HepG2 (cell line): ENCODE data around the gene TUT4. TPM values are rescaled to one million over a fixed set of nuclear protein-coding genes. Genes with fewer than 3 reads are reported as not detected.

Experiments
- ATAC-seq: fragments of 200-7000 bp; cut with Tn5 transposase; 3 replicates; pipeline ENCODE4 v1.9.1; 2020; ENCODE audit warnings: mild to moderate bottlenecking, moderate library complexity
- Bru-seq: library from RNA; stranded (reverse); fragments of 400-500 nt; gene quantifications from one replicate; lab custom pipeline; 2021; lab: Mats Ljungman, UMichigan
- BruChase-seq, 2 experiments: library from RNA; stranded (reverse); fragments of 400-500 nt; gene quantifications; one replicate each; lab custom pipeline; 2021; lab: Mats Ljungman, UMichigan
- BruUV-seq: library from RNA; stranded (reverse); fragments of 400-500 nt; replicated peaks from 2 replicates; lab custom pipeline; 2021; lab: Mats Ljungman, UMichigan
- CTCF ChIA-PET: fragments of 300-600 bp; formaldehyde crosslinking; extraction: SDS; loops from one replicate; lab custom pipeline; 2021; ENCODE audit warnings: low total read pairs, inconsistent platforms, low intra/inter-chr PET ratio; lab: Yijun Ruan, JAX
- POLR2A ChIA-PET: fragments of 350-600 bp; sonication (Branson Sonifier 250); formaldehyde crosslinking; loops from one replicate; lab custom pipeline; 2020; ENCODE audit warnings: antibody characterized with exemption, inconsistent platforms; lab: Yijun Ruan, JAX
- DNase-seq: peaks from one replicate; pipeline ENCODE4 v3.0.0-alpha.2; 2015; ENCODE audit warnings: low spot score
- FAIRE-seq: peaks from 3 replicates; lab custom pipeline; 2011; peaks lifted over from hg19 to GRCh38; lab: Jason Lieb, UNC
- H2AFZ ChIP-seq: one replicate; pipeline ENCODE4 v1.6.1; 2011; ENCODE audit warnings: low read length, inconsistent platforms
- H3K27ac ChIP-seq: fragments of 300-600 bp; 3 replicates; pipeline ENCODE4 v1.8.0; 2011; ENCODE audit warnings: mixed run types, mild to moderate bottlenecking, mixed read lengths, low read length, inconsistent platforms; ENCODE audit not compliant: insufficient read depth; ENCODE audit errors: extremely low read length
- H3K27me3 ChIP-seq, 2 experiments: fragments of 200-600 bp in 1 of 2; 2 replicates in 1 of 2; 3 replicates in 1 of 2; pipeline versions ENCODE4 v1.6.0 to v1.8.0; 2011; ENCODE audit warnings: low read length in 2 of 2, mild to moderate bottlenecking in 2 of 2, moderate library complexity in 2 of 2, inconsistent platforms in 1 of 2; ENCODE audit not compliant: insufficient read depth in 2 of 2, control insufficient read depth in 1 of 2
- H3K36me3 ChIP-seq, 2 experiments: fragments of 200-600 bp in 1 of 2; replicated peaks in 1 of 2; 2 replicates in 1 of 2; 3 replicates in 1 of 2; pipeline versions ENCODE4 v1.5.1 to v1.8.0; 2011; ENCODE audit warnings: low read length in 2 of 2, inconsistent platforms in 1 of 2; ENCODE audit not compliant: insufficient read depth in 2 of 2, control insufficient read depth in 1 of 2
- H3K4me1 ChIP-seq: 2 replicates; pipeline ENCODE4 v1.5.1; 2012; ENCODE audit warnings: low read length, inconsistent platforms; ENCODE audit not compliant: insufficient read depth
- H3K4me2 ChIP-seq: 2 replicates; pipeline ENCODE4 v1.6.0; 2011; ENCODE audit warnings: low read depth, low read length, inconsistent platforms
- H3K4me3 ChIP-seq, 3 experiments: fragments of 200-600 bp in 1 of 3; sonication (generic), shearing (Covaris generic) in 1 of 3; replicated peaks in 1 of 3; 2 replicates each; pipeline ENCODE4 v1.5.1; 2011 to 2016; ENCODE audit warnings: low read length in 3 of 3, inconsistent platforms in 2 of 3, low read depth in 2 of 3, mild to moderate bottlenecking in 2 of 3, control low read depth in 1 of 3, mixed read lengths in 1 of 3; ENCODE audit not compliant: insufficient read depth in 1 of 3
- H3K79me2 ChIP-seq: one replicate; pipeline ENCODE4 v1.6.1; 2011; ENCODE audit warnings: low read length, inconsistent platforms; ENCODE audit not compliant: insufficient read depth
- H3K9ac ChIP-seq: 2 replicates; pipeline ENCODE4 v1.6.0; 2011; ENCODE audit warnings: mild to moderate bottlenecking, low read depth, low read length, inconsistent platforms; ENCODE audit not compliant: insufficient read depth
- H3K9me3 ChIP-seq: 2 replicates; pipeline ENCODE4 v1.5.1; 2012; ENCODE audit warnings: mild to moderate bottlenecking, low read length
- H4K20me1 ChIP-seq: 2 replicates; pipeline ENCODE4 v1.6.0; 2011; ENCODE audit warnings: inconsistent platforms, mild to moderate bottlenecking, low read length, moderate library complexity; ENCODE audit not compliant: insufficient read depth
- CERS6 ChIP-seq: sonication (generic); formaldehyde crosslinking; IDR thresholded peaks from 2 replicates; pipeline ENCODE4 v1.5.0; 2020; ENCODE audit warnings: missing genetic modification reagents
- DZIP1 ChIP-seq: sonication (generic); formaldehyde crosslinking; IDR thresholded peaks from 2 replicates; pipeline ENCODE4 v1.5.0; 2020; ENCODE audit warnings: mild to moderate bottlenecking, missing genetic modification reagents
- SALL1 ChIP-seq: sonication (generic); formaldehyde crosslinking; IDR thresholded peaks from 2 replicates; pipeline ENCODE4 v1.8.0; 2022; ENCODE audit warnings: mild to moderate bottlenecking, missing genetic modification reagents
- UBTF ChIP-seq: sonication (generic); formaldehyde crosslinking; IDR thresholded peaks from 2 replicates; pipeline ENCODE4 v1.4.0; 2020; ENCODE audit warnings: mild to moderate bottlenecking, missing genetic modification reagents
- WGBS: methylation state at CpG from one replicate; pipeline ENCODE4 v1.1.6; 2017; ENCODE audit warnings: low lambda C conversion rate; 5-methylcytosine and 5-hydroxymethylcytosine counted together
- in situ Hi-C: cut with HindIII; loops from 2 replicates; pipeline ENCODE4 v1.10.0; 2017; ENCODE audit warnings: low pct_unique_long_range_greater_than_20kb; ENCODE audit not compliant: extremely low pct_ligation_motif_present
- intact Hi-C: fragments of 100-400 bp; cut with micrococcal nuclease; formaldehyde crosslinking; loops from one replicate; pipeline ENCODE4 v1.10.0; 2022; ENCODE audit not compliant: unreplicated experiment
- long read RNA-seq, 2 experiments: library from RNA in 1 of 2; library from polyadenylated mRNA in 1 of 2; stranded (forward) in 1 of 2; unstranded in 1 of 2; transcript quantifications; one replicate each; pipeline ENCODE4 v2.0.0, GENCODE V29; 2019 to 2022
- polyA minus RNA-seq, 3 experiments: library from RNA; depleted of rRNA, polyadenylated mRNA; stranded (reverse); fragments of >200 nt; gene quantifications; 2 replicates each; pipeline ENCODE4 v1.2.3, GENCODE V29; 2011; ENCODE audit warnings: low replicate concordance in 1 of 3
- polyA plus RNA-seq, 8 experiments: library from polyadenylated mRNA; depleted of rRNA in 3 of 8; stranded (reverse) in 7 of 8; unstranded in 1 of 8; fragments of >200 nt; fragmentation: Illumina TruSeq in 4 of 8; extraction: Trizol in 4 of 8; gene quantifications; 2 replicates each; pipeline versions ENCODE4 v1.2.1 to v1.2.3, GENCODE V29; 2011 to 2016; ENCODE audit warnings: low read depth in 4 of 8, missing spikeins in 1 of 8, mixed read lengths in 1 of 8; ENCODE audit not compliant: insufficient read depth in 1 of 8
- total RNA-seq, 5 experiments: library from RNA; depleted of rRNA; stranded (reverse); fragments of >200 nt; fragmentation: Illumina TruSeq; extraction: Trizol; gene quantifications; 2 replicates each; pipeline ENCODE4 v1.2.3, GENCODE V29; 2016; ENCODE audit warnings: low read depth in 1 of 5

The TUT4 gene, protein sequence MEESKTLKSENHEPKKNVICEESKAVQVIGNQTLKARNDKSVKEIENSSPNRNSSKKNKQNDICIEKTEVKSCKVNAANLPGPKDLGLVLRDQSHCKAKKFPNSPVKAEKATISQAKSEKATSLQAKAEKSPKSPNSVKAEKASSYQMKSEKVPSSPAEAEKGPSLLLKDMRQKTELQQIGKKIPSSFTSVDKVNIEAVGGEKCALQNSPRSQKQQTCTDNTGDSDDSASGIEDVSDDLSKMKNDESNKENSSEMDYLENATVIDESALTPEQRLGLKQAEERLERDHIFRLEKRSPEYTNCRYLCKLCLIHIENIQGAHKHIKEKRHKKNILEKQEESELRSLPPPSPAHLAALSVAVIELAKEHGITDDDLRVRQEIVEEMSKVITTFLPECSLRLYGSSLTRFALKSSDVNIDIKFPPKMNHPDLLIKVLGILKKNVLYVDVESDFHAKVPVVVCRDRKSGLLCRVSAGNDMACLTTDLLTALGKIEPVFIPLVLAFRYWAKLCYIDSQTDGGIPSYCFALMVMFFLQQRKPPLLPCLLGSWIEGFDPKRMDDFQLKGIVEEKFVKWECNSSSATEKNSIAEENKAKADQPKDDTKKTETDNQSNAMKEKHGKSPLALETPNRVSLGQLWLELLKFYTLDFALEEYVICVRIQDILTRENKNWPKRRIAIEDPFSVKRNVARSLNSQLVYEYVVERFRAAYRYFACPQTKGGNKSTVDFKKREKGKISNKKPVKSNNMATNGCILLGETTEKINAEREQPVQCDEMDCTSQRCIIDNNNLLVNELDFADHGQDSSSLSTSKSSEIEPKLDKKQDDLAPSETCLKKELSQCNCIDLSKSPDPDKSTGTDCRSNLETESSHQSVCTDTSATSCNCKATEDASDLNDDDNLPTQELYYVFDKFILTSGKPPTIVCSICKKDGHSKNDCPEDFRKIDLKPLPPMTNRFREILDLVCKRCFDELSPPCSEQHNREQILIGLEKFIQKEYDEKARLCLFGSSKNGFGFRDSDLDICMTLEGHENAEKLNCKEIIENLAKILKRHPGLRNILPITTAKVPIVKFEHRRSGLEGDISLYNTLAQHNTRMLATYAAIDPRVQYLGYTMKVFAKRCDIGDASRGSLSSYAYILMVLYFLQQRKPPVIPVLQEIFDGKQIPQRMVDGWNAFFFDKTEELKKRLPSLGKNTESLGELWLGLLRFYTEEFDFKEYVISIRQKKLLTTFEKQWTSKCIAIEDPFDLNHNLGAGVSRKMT (N-terminal part only)
- total RNA-seq (2016; rRNA removed; fragmentation: Illumina TruSeq; extraction: Trizol) (44.7 and 47.8 TPM in 2 replicates), polyA plus RNA-seq (2011; rRNA removed) (52.8 and 53.5 TPM in 2 replicates), polyA minus RNA-seq (2011; rRNA and poly(A)+ RNA removed; ENCODE audit: low replicate concordance) (33.2 and 43.4 TPM in 2 replicates), Bru-seq, nascent RNA (percentile 88 among the genes with signal in this experiment), BruChase-seq, experiment 1, labeled RNA remaining after a 6-hour chase (percentile 90 among the genes with signal in this experiment), BruChase-seq, experiment 2, labeled RNA remaining after a 2-hour chase (percentile 90 among the genes with signal in this experiment)
- total RNA-seq (2016; cell fraction: cytosol; rRNA removed; fragmentation: Illumina TruSeq; extraction: Trizol; ENCODE audit: low read depth): 31.1 and 33.0 TPM in 2 replicates
- 42.5 and 43.3 TPM in 2 replicates for total RNA-seq (2016; cell fraction: insoluble cytoplasmic fraction; rRNA removed; fragmentation: Illumina TruSeq; extraction: Trizol)
- total RNA-seq (2016; cell fraction: membrane; rRNA removed; fragmentation: Illumina TruSeq; extraction: Trizol): 26.5 and 32.0 TPM in 2 replicates
- total RNA-seq (2016; cell fraction: nucleus; rRNA removed; fragmentation: Illumina TruSeq; extraction: Trizol): 84.6 and 87.9 TPM in 2 replicates
- 17.7 and 21.7 TPM in 2 replicates for polyA plus RNA-seq (2011; cell fraction: cytosol; rRNA removed)
- polyA plus RNA-seq (2011; cell fraction: nucleus; rRNA removed): 158 and 159 TPM in 2 replicates
- 49.2 and 50.3 TPM in 2 replicates for polyA plus RNA-seq (2012)
- polyA plus RNA-seq (2016; cell fraction: cytosol; fragmentation: Illumina TruSeq; extraction: Trizol; ENCODE audit: low read depth): 1.9 and 2.0 TPM in 2 replicates
- polyA plus RNA-seq (2016; cell fraction: insoluble cytoplasmic fraction; fragmentation: Illumina TruSeq; extraction: Trizol; ENCODE audit: low read depth): 40.8 and 44.0 TPM in 2 replicates
- polyA plus RNA-seq (2016; cell fraction: membrane; fragmentation: Illumina TruSeq; extraction: Trizol; ENCODE audit: low read depth): 5.7 and 9.2 TPM in 2 replicates
- 169 and 172 TPM in 2 replicates for polyA plus RNA-seq (2016; cell fraction: nucleus; fragmentation: Illumina TruSeq; extraction: Trizol; ENCODE audit: insufficient read depth, low read depth)
- 22.4 and 27.4 TPM in 2 replicates for polyA minus RNA-seq (2011; cell fraction: cytosol; rRNA and poly(A)+ RNA removed)
- 128 and 167 TPM in 2 replicates for polyA minus RNA-seq (2011; cell fraction: nucleus; rRNA and poly(A)+ RNA removed)
- long read RNA-seq, experiment 1, partial matches to known transcripts: 15 of 17 reads
- long read RNA-seq, experiment 1, other reads (novel, unspliced or antisense): 2 of 17 reads
- long read RNA-seq, experiment 2, partial matches to known transcripts: 4 of 18 reads
- long read RNA-seq, experiment 2, other reads (novel, unspliced or antisense): 13 of 18 reads

GRCh38 chr1:52552505-52553361, at the start of gene TUT4:
Gene TUT4 (minus strand): TSS chr1:52553092. CDS start chr1:52526280, 26,812 bp downstream.
- in situ Hi-C loops (no loop called here), intact Hi-C loops (loop anchor here (2.0 to 10.0 kb wide), 3 partner anchors 115 to 592 kb away; partner anchors contain the start of gene SLC1A7)
- peak; percentile 79 for ATAC-seq
- no peak for FAIRE-seq
- 1% methylated on average over 43 of the region's 68 CpGs for WGBS
- DNase-seq: peak; percentile 79
- peaks cover 49% of the 10 kb centered on the region for H3K79me2 ChIP-seq
- peak within 1 kb of the TSS; percentile 95 for H3K27ac ChIP-seq
- H3K36me3 ChIP-seq: no peaks in the 10 kb centered on the region
- CTCF ChIA-PET: no interaction called here
- no TSS peak for BruUV-seq
- POLR2A ChIA-PET: interaction anchor here (0.6 to 1.7 kb wide), 17 partner anchors 9 to 628 kb away, joined by 3 to 13 read pairs (median 4); partner anchors contain the start of genes ORC1 and PRPF38A
- no peaks in the 10 kb centered on the region for H3K9me3 ChIP-seq
- H3K4me3 ChIP-seq: peak within 1 kb of the TSS; percentile 90 to 94 (median 93)
- no peak within 1 kb of the TSS for H2AFZ ChIP-seq
- peaks cover 40% of the 10 kb centered on the region for H3K4me1 ChIP-seq
- H3K27me3 ChIP-seq: no peaks in the 10 kb centered on the region; a peak in 1 of 5 replicates
- peak within 1 kb of the TSS; percentile 90 for H3K4me2 ChIP-seq
- peaks cover 41% of the 10 kb centered on the region for H4K20me1 ChIP-seq
- peak within 1 kb of the TSS; percentile 95 for H3K9ac ChIP-seq
- TF ChIP-seq SALL1: peak; percentile 55
- TF ChIP-seq UBTF (CRISPR knock-in tag): peak; percentile 66; the same call in 1 of the 2 replicates
- TF ChIP-seq DZIP1: 0 out of 2 replicates have a peak, but pooled peaks have one; percentile 48
- TF ChIP-seq CERS6 (CRISPR knock-in tag): no peak
